ENCODE results near the gene PUM1.
A peak's percentile ranks its signal among the peaks of the same experiment; 100 is the strongest.
"Not testable (repeated sequence)": the region's sequence is repeated elsewhere in the genome, so short reads cannot be mapped to it uniquely, and the experiment has no call there.

Gene PUM1

DNA sequence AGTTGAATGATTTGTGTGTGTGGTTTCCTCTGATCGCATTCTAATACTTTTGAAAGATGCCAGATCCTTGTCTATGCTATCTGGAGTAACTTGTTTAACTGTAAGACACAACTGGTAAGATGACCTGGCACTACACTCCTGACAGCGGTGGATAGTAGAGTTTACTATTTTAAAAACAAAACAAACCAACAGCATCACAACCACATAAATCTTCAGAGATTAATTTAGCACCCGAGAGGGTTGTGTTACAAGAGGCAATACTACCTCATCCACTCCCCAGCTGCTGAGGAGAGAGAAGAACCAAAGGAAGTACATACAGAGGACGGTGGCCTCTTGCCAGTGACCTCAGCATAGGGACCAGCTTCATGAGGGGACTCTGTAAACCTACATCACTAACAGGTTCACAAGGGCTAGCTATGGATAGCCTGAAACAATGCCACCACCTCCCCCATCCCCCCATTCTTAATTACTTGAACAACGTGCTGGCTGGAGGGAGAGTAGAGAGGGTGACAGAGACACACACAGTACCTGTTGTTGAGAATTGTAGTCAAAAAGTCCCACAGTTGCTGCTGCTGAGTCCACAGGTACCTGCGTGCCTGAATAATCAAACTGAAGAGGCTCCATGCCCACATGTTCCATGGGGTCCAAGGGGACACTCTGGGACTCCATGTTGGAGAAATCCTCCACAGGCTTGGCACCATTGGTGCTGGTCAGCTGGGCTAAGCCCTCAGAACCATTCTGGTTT lies 73.5 kb downstream of the PUM1 start:
- DNase-seq = peak; percentile 24

GRCh38 chr1:30990591-30990990 lies 74.9 kb downstream of the PUM1 start:
- no peak for DNase-seq

DNA sequence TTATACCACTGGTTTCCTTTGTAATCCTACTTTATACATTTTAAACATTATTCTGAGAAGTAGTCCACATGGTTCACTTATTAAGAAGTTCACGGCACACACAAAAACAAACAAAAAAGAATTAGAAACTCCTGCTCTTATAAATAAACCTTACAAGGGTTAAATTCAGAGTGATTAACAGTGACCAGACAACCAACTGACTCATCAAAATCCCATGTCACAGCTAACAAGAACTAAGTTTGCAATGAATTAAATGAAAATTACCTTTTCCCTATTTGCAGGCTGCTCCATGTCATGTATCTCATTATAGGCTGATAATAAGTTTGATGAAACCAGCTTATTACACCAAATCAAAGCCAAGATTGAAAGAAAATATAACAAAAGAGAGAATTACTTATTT lies 77.5 kb downstream of the PUM1 start:
- DNase-seq = no peak

GRCh38 chr1:30986755-30987154 lies 78.8 kb downstream of the PUM1 start:
- no peak for DNase-seq

- DNase-seq = peak; percentile 39
Measured at GRCh38 chr1:30984991-30985503, 80.5 kb downstream of the PUM1 start.

DNA sequence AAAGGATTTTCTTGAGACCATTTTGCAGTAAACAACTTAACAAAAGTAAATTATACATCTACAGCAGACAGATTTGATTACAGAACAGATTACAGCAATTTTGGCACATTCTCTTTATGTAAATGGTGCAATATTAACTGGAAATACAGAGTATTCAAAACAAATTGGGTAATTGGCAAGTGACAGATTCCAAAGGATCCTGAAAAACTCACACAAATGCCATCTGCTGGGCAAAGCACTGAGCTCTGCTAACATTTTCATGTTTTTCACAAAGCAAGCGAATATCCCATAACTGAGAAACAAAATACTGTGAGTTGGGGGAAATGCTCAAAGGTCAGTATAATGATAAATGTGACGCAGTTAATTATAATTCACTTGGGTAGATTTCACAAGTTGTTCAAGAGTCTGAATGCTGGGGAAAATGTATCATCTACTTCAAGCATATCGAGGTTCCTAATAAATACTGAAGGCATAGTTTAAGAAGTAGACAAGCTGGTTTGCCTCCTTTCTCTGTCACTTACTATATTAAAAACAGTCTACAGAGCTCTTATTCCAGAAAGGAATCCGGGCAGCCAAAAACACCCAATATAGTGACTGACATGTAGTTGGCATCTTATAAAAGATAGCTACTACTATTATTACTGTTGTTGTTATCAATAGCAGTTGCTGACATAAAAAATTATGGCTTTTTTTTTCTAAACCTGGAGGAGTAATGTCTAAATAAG lies 81.2 kb downstream of the PUM1 start:
- no peak for DNase-seq

DNA sequence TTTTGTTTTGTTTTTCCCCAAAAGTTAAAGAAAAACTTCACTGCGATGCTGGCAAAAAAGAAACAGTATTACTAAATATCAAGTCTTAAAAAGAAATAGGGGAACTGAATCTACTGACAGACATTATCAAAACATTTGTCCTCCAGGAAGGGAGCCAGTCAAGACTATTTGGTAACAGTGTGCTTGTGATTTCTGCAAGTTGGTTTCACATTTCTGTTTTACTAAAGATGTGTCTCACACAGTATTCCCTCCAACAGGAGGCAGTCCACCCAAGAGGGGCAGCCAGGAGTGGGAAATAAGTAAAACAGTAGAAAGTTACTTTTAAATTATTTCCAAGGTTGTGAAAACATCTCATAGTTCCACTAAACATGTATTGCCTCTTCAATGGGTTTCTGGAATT lies 82.6 kb downstream of the PUM1 start:
- no peak for DNase-seq

DNA sequence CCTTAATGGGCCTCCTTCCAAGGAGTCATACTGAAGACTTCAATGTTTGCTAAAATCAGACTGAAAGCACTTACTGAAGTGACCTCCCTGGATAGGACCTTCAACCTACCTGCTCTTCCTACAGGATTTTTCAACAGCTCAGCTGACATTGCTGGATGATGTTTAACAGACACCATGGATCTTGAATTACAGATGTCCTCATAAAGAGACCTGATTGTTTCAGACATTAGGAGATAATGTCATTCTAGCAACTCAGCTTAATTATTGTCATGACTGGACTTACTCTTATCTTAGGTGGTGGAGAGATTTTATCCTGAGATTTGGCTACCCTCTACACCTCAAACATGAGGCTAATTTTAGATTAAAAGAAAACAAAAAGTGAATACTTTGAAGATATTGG lies 83.1 kb downstream of the PUM1 start:
- DNase-seq = no peak

DNA sequence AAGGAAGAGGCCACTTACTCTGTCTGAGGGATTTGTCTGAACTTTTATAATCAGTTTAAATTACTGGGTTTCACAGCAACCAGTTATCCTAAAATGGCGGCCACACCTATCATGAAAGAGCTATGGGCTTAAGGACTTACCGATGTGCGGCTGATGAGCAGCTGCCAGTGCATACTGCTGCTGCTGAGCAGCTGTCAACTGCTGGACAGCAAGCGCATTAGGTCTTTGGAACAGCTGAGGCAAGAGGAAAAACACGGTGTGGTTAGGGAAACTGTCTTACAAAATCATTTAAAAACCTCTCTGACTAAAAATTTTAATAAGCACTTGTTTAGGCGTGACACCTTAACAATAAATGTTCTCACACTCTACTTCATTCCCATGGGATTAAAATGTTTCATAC lies 84.3 kb downstream of the PUM1 start:
- DNase-seq = no peak

- DNase-seq = no peak
Measured at GRCh38 chr1:30977511-30977910, 88.0 kb downstream of the PUM1 start.

DNA sequence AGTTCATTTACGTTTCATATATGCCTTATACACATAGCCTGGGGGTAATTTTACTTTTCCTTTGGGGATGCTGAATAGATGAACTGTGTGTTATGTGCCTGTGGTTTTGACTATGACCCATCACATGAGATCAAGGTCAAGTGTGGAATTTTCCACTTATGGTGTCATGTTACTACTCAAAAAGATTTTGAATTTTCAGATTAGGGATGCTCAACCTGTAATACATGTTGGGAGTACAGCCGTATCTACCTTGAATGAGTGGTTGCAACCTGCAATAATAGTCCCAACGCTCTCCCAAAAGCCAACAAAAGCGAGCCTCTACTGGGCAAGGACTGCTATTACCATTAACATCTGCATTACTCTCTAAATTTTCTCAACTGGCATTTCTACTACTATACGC lies 88.4 kb downstream of the PUM1 start:
- no peak for DNase-seq

- DNase-seq = peak; percentile 21
Measured at GRCh38 chr1:30976143-30976542, 89.4 kb downstream of the PUM1 start.

GRCh38 chr1:30975217-30975616 lies 90.3 kb downstream of the PUM1 start:
- DNase-seq = no peak

DNA sequence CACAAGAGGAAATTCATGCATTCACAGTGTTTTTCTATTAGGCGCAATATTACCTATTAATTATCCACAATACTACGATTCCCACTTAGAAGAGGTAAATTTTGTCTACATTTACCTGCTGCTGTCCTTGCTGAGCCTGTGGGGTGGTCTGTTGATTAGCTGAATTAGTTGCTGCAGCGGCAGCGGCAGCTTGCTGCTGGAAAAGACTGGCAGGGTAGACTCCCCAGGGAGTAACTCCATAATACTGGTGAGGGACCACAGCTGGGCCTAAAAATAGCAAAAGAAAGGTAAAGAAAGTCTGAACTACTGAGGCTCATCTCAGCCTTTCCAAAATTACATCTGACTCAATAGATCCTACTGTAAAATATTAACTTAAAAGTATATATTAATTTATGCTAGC lies 91.0 kb downstream of the PUM1 start:
- DNase-seq = no peak

- not testable (repeated sequence) for DNase-seq
Measured at GRCh38 chr1:30972349-30972748, 93.2 kb downstream of the PUM1 start.

GRCh38 chr1:30971496-30971895 lies 94.0 kb downstream of the PUM1 start:
- DNase-seq = no peak

DNA sequence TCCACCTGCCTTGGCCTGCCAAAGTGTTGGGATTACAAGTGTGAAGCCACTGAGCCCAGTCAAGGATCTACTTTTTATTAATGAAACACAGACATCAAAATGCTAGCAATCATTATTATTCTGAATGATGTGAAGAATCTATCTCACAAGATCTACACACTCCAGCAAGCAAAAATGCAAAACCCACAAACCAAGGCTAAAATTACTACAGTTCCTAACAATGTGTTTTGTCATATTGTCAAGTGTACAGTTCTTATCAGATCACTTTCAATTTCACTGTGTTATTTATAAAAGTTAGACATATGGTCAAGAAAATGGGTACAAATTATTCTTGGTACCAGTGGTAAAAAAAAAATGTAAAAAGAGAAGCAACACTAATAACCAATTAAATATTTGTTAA lies 95.6 kb downstream of the PUM1 start:
- DNase-seq = no peak

GRCh38 chr1:30968220-30968971 lies 97.1 kb downstream of the PUM1 start:
- DNase-seq = peak; percentile 53

- peak; percentile 84 for DNase-seq
Measured at GRCh38 chr1:30966690-30967369, 98.7 kb downstream of the PUM1 start.

GRCh38 chr1:30965924-30966599 lies 99.5 kb downstream of the PUM1 start:
- DNase-seq = no peak

DNA sequence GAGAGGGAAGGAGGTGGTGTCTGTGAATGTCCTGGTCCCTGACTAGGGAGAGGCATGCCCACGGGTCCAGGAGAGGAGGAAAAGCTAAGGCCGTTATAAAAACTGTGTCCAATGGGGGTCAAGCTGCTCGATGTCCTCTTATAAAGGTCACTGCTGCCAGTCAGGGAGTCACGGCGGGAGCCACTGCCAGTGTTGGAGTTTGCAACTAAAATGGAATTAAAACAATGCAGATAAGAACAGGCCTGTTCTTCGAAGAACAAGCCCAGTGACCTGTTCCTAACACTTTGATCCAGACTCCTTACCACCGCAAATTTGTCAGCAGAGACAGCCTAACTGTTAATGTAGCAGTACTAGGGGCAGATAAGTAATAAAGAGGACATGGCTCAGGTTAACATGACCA lies 100.8 kb downstream of the PUM1 start:
- no peak for DNase-seq
